ENCODE measurements around the gene CAP1. TPM values are rescaled to one million over a fixed set of nuclear protein-coding genes. Genes with fewer than 3 reads are reported as not detected.
"Not testable (repeated sequence)": the region's sequence is repeated elsewhere in the genome, so short reads cannot be mapped to it uniquely, and the experiment has no call there.

CAP1 gene
- total RNA-seq: 828 and 856 TPM in 2 replicates

GRCh38 chr1:40040511-40041465 lies at the start of gene CAP1:
TSS of gene CAP1 (plus strand) at chr1:40040729. CDS start at chr1:40059347, 18,618 bp downstream.
- intact Hi-C loops (cut with micrococcal nuclease): loop anchor here (1.0 to 5.0 kb wide), 6 partner anchors 19 to 652 kb away; partner anchors contain the start of genes NFYC, PPT1, SMAP2 and ZMPSTE24

- intact Hi-C loops (cut with micrococcal nuclease): no loop called here
Measured at GRCh38 chr1:39992234-39992633, 48.3 kb upstream of the CAP1 start.

GRCh38 chr1:39992888-39993287 lies 47.6 kb upstream of the CAP1 start:
- intact Hi-C loops (cut with micrococcal nuclease): no loop called here

GRCh38 chr1:39995973-39996393 lies 44.5 kb upstream of the CAP1 start:
- intact Hi-C loops (cut with micrococcal nuclease): no loop called here

- intact Hi-C loops (cut with micrococcal nuclease): no loop called here
Measured at GRCh38 chr1:39996396-39997004, 44.0 kb upstream of the CAP1 start.

- intact Hi-C loops (cut with micrococcal nuclease): no loop called here
Measured at GRCh38 chr1:40001456-40001855, 39.1 kb upstream of the CAP1 start.

- intact Hi-C loops (cut with micrococcal nuclease): no loop called here
Measured at GRCh38 chr1:40003156-40004093, 37.1 kb upstream of the CAP1 start.

GRCh38 chr1:40004857-40005256 lies 35.7 kb upstream of the CAP1 start:
- intact Hi-C loops (cut with micrococcal nuclease): no loop called here

GRCh38 chr1:40007481-40008034 lies 33.0 kb upstream of the CAP1 start:
- intact Hi-C loops (cut with micrococcal nuclease): not testable (repeated sequence)

GRCh38 chr1:40011198-40011597 lies 29.3 kb upstream of the CAP1 start:
- intact Hi-C loops (cut with micrococcal nuclease): no loop called here

GRCh38 chr1:40014253-40014706 lies 26.2 kb upstream of the CAP1 start:
- intact Hi-C loops (cut with micrococcal nuclease): no loop called here

GRCh38 chr1:40014812-40015594 lies 25.5 kb upstream of the CAP1 start:
- intact Hi-C loops (cut with micrococcal nuclease): no loop called here

GRCh38 chr1:40017951-40018575 lies 22.5 kb upstream of the CAP1 start:
- intact Hi-C loops (cut with micrococcal nuclease): no loop called here

GRCh38 chr1:40020447-40021085 lies 20.0 kb upstream of the CAP1 start:
- intact Hi-C loops (cut with micrococcal nuclease): no loop called here

- intact Hi-C loops (cut with micrococcal nuclease): no loop called here
Measured at GRCh38 chr1:40023379-40023944, 17.1 kb upstream of the CAP1 start.

GRCh38 chr1:40024671-40025070 lies 15.9 kb upstream of the CAP1 start:
- intact Hi-C loops (cut with micrococcal nuclease): no loop called here

GRCh38 chr1:40027647-40028046 lies 12.9 kb upstream of the CAP1 start:
- intact Hi-C loops (cut with micrococcal nuclease): no loop called here

GRCh38 chr1:40029608-40030007 lies 10.9 kb upstream of the CAP1 start:
- intact Hi-C loops (cut with micrococcal nuclease): no loop called here
